Activated T-helper 2 cell treated with anti-CD3 and anti-CD28 coated beads, Interferon-gamma antibody, Interleukin-2, Interleukin-4, amounts not matched to agents 10 μg/mL and 5 μg/mL and 100 μg/mL, durations not matched to agents 14 hours and 24 hours and 36 hours (primary cell): Measurements from ENCODE around the gene SPAG17. TPM values are rescaled to one million over a fixed set of nuclear protein-coding genes. Genes with fewer than 3 reads are reported as not detected.

ENCODE experiments used
- DNase-seq: peaks from one replicate; pipeline ENCODE4 v3.0.0; 2021; ENCODE audit warnings: low spot score
- H3K27ac Mint-ChIP-seq: one replicate; pipeline ENCODE4 v1.8.0; 2021; ENCODE audit warnings: mixed read lengths
- H3K27me3 Mint-ChIP-seq: one replicate; pipeline ENCODE4 v1.8.0; 2021; ENCODE audit warnings: low read depth, mixed read lengths
- H3K36me3 Mint-ChIP-seq: one replicate; pipeline ENCODE4 v1.8.0; 2021; ENCODE audit warnings: low read depth, mixed read lengths
- H3K4me1 Mint-ChIP-seq: one replicate; pipeline ENCODE4 v1.8.0; 2021; ENCODE audit warnings: low read depth, mixed read lengths
- H3K4me3 Mint-ChIP-seq: one replicate; pipeline ENCODE4 v1.8.0; 2021; ENCODE audit warnings: low read depth, mild to moderate bottlenecking, moderate library complexity, mixed read lengths
- H3K9me3 Mint-ChIP-seq: one replicate; pipeline ENCODE4 v1.8.0; 2021; ENCODE audit warnings: mixed read lengths
- intact Hi-C: fragments of 100-400 bp; cut with micrococcal nuclease; formaldehyde crosslinking; loops from one replicate; pipeline ENCODE4 v1.15.1; 2023
- total RNA-seq: library from RNA; stranded (reverse); gene quantifications from 2 replicates; pipeline ENCODE4 v1.2.3, GENCODE V29; 2022

The SPAG17 gene
- total RNA-seq, 1 donor from 2014 or later, result not detected

- no peaks in the 10 kb centered on the region for H3K27me3 Mint-ChIP-seq
- no peak for DNase-seq
- H3K36me3 Mint-ChIP-seq, result no peaks in the 10 kb centered on the region
- no peaks in the 10 kb centered on the region for H3K4me1 Mint-ChIP-seq
- no peaks in the 10 kb centered on the region for H3K9me3 Mint-ChIP-seq
- no peak overlapping the region for H3K27ac Mint-ChIP-seq
- intact Hi-C loops, result no loop called here
- no peak overlapping the region for H3K4me3 Mint-ChIP-seq
Observed at GRCh38 chr1:118155106-118155505, 29.9 kb downstream of the SPAG17 start.

GRCh38 chr1:118154220-118154619 is 30.8 kb downstream of the SPAG17 start:
- no peak overlapping the region for H3K27ac Mint-ChIP-seq
- no peak for DNase-seq
- no peaks in the 10 kb centered on the region for H3K4me1 Mint-ChIP-seq
- intact Hi-C loops, result no loop called here
- no peaks in the 10 kb centered on the region for H3K9me3 Mint-ChIP-seq
- H3K4me3 Mint-ChIP-seq, result no peak overlapping the region
- H3K27me3 Mint-ChIP-seq, result no peaks in the 10 kb centered on the region
- H3K36me3 Mint-ChIP-seq, result no peaks in the 10 kb centered on the region

GRCh38 chr1:118151312-118151937 is 33.6 kb downstream of the SPAG17 start:
- no peaks in the 10 kb centered on the region for H3K9me3 Mint-ChIP-seq
- H3K36me3 Mint-ChIP-seq, result no peaks in the 10 kb centered on the region
- no peaks in the 10 kb centered on the region for H3K27me3 Mint-ChIP-seq
- DNase-seq, result no peak
- H3K4me3 Mint-ChIP-seq, result no peak overlapping the region
- no peak overlapping the region for H3K27ac Mint-ChIP-seq
- intact Hi-C loops, result no loop called here
- no peaks in the 10 kb centered on the region for H3K4me1 Mint-ChIP-seq

- no peaks in the 10 kb centered on the region for H3K36me3 Mint-ChIP-seq
- H3K27me3 Mint-ChIP-seq, result no peaks in the 10 kb centered on the region
- no peak overlapping the region for H3K4me3 Mint-ChIP-seq
- DNase-seq, result no peak
- no peak overlapping the region for H3K27ac Mint-ChIP-seq
- H3K4me1 Mint-ChIP-seq, result no peaks in the 10 kb centered on the region
- intact Hi-C loops, result no loop called here
- no peaks in the 10 kb centered on the region for H3K9me3 Mint-ChIP-seq
Observed at GRCh38 chr1:118149799-118150198, 35.2 kb downstream of the SPAG17 start.

GRCh38 chr1:118148034-118148433 is 37.0 kb downstream of the SPAG17 start:
- no peak overlapping the region for H3K27ac Mint-ChIP-seq
- no peaks in the 10 kb centered on the region for H3K9me3 Mint-ChIP-seq
- no peak overlapping the region for H3K4me3 Mint-ChIP-seq
- no peaks in the 10 kb centered on the region for H3K4me1 Mint-ChIP-seq
- H3K27me3 Mint-ChIP-seq, result no peaks in the 10 kb centered on the region
- H3K36me3 Mint-ChIP-seq, result no peaks in the 10 kb centered on the region
- intact Hi-C loops, result no loop called here
- DNase-seq, result no peak

- H3K4me3 Mint-ChIP-seq, result no peak overlapping the region
- intact Hi-C loops, result no loop called here
- no peaks in the 10 kb centered on the region for H3K27me3 Mint-ChIP-seq
- DNase-seq, result no peak
- H3K36me3 Mint-ChIP-seq, result no peaks in the 10 kb centered on the region
- no peaks in the 10 kb centered on the region for H3K9me3 Mint-ChIP-seq
- H3K4me1 Mint-ChIP-seq, result no peaks in the 10 kb centered on the region
- no peak overlapping the region for H3K27ac Mint-ChIP-seq
Observed at GRCh38 chr1:118147522-118147921, 37.5 kb downstream of the SPAG17 start.

- H3K9me3 Mint-ChIP-seq, result no peaks in the 10 kb centered on the region
- intact Hi-C loops, result no loop called here
- H3K36me3 Mint-ChIP-seq, result no peaks in the 10 kb centered on the region
- no peak overlapping the region for H3K27ac Mint-ChIP-seq
- no peaks in the 10 kb centered on the region for H3K4me1 Mint-ChIP-seq
- H3K4me3 Mint-ChIP-seq, result no peak overlapping the region
- peaks cover 2% of the 10 kb centered on the region for H3K27me3 Mint-ChIP-seq
- DNase-seq, result no peak
Observed at GRCh38 chr1:118145721-118146120, 39.3 kb downstream of the SPAG17 start.

- intact Hi-C loops, result no loop called here
- DNase-seq, result no peak
- Mint-ChIP-seq H3K9me3 (no peaks in the 10 kb centered on the region), H3K4me3 (no peak overlapping the region), H3K4me1 (no peaks in the 10 kb centered on the region), H3K27me3 (peaks cover 3% of the 10 kb centered on the region), H3K36me3 (no peaks in the 10 kb centered on the region), H3K27ac (no peak overlapping the region)
Observed at GRCh38 chr1:118144684-118145083, 40.3 kb downstream of the SPAG17 start.

- no peak for DNase-seq
- intact Hi-C loops, result no loop called here
- no peaks in the 10 kb centered on the region for H3K36me3 Mint-ChIP-seq
- no peak overlapping the region for H3K4me3 Mint-ChIP-seq
- H3K27ac Mint-ChIP-seq, result no peak overlapping the region
- H3K4me1 Mint-ChIP-seq, result no peaks in the 10 kb centered on the region
- no peaks in the 10 kb centered on the region for H3K9me3 Mint-ChIP-seq
- H3K27me3 Mint-ChIP-seq, result peaks cover 3% of the 10 kb centered on the region
Observed at GRCh38 chr1:118143831-118144230, 41.2 kb downstream of the SPAG17 start.

- no peaks in the 10 kb centered on the region for H3K9me3 Mint-ChIP-seq
- no peaks in the 10 kb centered on the region for H3K36me3 Mint-ChIP-seq
- no peak for DNase-seq
- intact Hi-C loops, result no loop called here
- H3K4me1 Mint-ChIP-seq, result no peaks in the 10 kb centered on the region
- H3K27me3 Mint-ChIP-seq, result peaks cover 4% of the 10 kb centered on the region
- no peak overlapping the region for H3K4me3 Mint-ChIP-seq
- no peak overlapping the region for H3K27ac Mint-ChIP-seq
Observed at GRCh38 chr1:118143121-118143520, 41.9 kb downstream of the SPAG17 start.

- Mint-ChIP-seq H3K4me3 (no peak overlapping the region), H3K9me3 (no peaks in the 10 kb centered on the region), H3K27me3 (peaks cover 7% of the 10 kb centered on the region), H3K27ac (no peak overlapping the region), H3K36me3 (no peaks in the 10 kb centered on the region), H3K4me1 (no peaks in the 10 kb centered on the region)
- no peak for DNase-seq
- intact Hi-C loops, result no loop called here
Observed at GRCh38 chr1:118142546-118142945, 42.5 kb downstream of the SPAG17 start.

GRCh38 chr1:118137900-118138299 is 47.1 kb downstream of the SPAG17 start:
- H3K9me3 Mint-ChIP-seq, result no peaks in the 10 kb centered on the region
- no peaks in the 10 kb centered on the region for H3K36me3 Mint-ChIP-seq
- H3K4me1 Mint-ChIP-seq, result peaks cover 7% of the 10 kb centered on the region
- H3K27ac Mint-ChIP-seq, result no peak overlapping the region
- no peak overlapping the region for H3K4me3 Mint-ChIP-seq
- no peak for DNase-seq
- intact Hi-C loops, result loop anchor here (10.0 kb wide), 1 partner anchor 63 kb away; no protein-coding TSS in a partner anchor
- H3K27me3 Mint-ChIP-seq, result peaks cover 17% of the 10 kb centered on the region

GRCh38 chr1:118136187-118136941 is 48.7 kb downstream of the SPAG17 start:
- no peak for DNase-seq
- intact Hi-C loops, result loop anchor here (10.0 kb wide), 1 partner anchor 62 kb away; no protein-coding TSS in a partner anchor
- no peaks in the 10 kb centered on the region for H3K36me3 Mint-ChIP-seq
- H3K4me3 Mint-ChIP-seq, result no peak overlapping the region
- peaks cover 7% of the 10 kb centered on the region for H3K4me1 Mint-ChIP-seq
- H3K27me3 Mint-ChIP-seq, result peaks cover 15% of the 10 kb centered on the region
- H3K27ac Mint-ChIP-seq, result no peak overlapping the region
- no peaks in the 10 kb centered on the region for H3K9me3 Mint-ChIP-seq
